AG09319 (cell line): ENCODE measurements around the gene USP32.

Source experiments
- DNase-seq: peaks from one replicate; pipeline ENCODE4 v3.0.0-alpha.2; 2010; ENCODE audit warnings: low read depth; ENCODE audit errors: extremely low read depth
- TF ChIP-seq, protein P1 (sequence below): IDR thresholded peaks from 2 replicates; pipeline ENCODE4 v1.5.1; 2011; ENCODE audit warnings: low read depth, mild to moderate bottlenecking, inconsistent platforms, low read length, moderate library complexity

USP32 gene

DNA sequence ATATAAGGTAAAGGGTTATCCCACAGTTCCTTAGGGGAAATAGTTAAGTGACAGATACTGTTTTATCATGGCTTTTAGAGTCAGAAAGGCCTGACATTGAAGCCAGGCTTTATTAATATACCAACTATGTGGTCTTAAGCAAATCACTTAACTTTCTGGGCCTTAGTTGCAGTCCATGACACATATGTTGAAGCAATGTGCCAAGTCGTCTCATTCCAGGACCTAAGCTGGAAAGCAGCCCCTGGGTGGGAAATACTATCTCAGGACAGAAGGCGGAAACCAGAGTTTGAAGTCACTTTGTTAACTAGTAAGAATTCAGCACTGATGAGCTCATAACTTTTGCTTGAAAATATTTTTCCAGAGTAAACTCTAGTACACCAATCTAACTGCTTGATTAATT lies 80.0 kb downstream of the USP32 start:
- TF ChIP-seq, protein P1, sequence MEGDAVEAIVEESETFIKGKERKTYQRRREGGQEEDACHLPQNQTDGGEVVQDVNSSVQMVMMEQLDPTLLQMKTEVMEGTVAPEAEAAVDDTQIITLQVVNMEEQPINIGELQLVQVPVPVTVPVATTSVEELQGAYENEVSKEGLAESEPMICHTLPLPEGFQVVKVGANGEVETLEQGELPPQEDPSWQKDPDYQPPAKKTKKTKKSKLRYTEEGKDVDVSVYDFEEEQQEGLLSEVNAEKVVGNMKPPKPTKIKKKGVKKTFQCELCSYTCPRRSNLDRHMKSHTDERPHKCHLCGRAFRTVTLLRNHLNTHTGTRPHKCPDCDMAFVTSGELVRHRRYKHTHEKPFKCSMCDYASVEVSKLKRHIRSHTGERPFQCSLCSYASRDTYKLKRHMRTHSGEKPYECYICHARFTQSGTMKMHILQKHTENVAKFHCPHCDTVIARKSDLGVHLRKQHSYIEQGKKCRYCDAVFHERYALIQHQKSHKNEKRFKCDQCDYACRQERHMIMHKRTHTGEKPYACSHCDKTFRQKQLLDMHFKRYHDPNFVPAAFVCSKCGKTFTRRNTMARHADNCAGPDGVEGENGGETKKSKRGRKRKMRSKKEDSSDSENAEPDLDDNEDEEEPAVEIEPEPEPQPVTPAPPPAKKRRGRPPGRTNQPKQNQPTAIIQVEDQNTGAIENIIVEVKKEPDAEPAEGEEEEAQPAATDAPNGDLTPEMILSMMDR: no peak

DNA sequence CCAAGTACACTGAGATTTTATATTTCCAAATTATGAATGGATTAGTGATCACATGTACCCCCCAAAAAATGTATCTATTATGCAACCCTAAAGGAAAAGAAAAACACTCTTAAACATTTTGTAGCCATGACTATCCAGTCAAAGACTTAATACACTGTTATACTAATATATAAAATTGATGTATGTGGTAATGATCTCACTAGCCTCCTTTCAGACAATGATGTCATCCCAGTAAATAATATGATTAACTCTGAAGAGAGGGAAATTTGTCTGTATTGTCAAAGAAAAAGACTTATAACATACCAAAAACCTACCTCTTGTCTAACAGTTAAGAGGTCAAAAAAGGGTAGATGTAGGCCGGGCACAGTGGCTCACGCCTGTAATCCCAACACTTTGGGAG lies 80.7 kb downstream of the USP32 start:
- DNase-seq: no peak
- TF ChIP-seq, protein P1: no peak

More for the DNA sequence above, 80.0 kb downstream of the USP32 start:
- no peak for DNase-seq

DNA sequence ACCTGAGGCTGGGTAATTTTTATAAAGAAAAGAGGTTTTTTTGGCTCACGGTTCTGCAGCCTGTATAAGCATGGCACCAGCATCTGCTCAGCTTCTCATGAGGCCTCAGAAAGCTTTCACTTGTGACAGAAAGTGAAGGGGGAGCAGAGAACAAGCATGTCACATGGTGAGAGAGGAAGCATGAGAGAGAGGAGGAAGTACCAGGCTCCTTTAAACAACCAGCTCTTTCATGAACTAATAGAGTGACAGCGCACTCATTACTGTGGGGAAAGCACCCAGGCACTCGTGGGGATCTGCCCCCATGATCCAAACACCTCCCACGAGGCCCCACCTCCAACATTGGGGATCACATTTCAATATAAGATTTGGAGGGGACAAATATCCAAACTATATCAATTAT lies 86.8 kb downstream of the USP32 start:
- TF ChIP-seq, protein P1: no peak
- DNase-seq: no peak

DNA sequence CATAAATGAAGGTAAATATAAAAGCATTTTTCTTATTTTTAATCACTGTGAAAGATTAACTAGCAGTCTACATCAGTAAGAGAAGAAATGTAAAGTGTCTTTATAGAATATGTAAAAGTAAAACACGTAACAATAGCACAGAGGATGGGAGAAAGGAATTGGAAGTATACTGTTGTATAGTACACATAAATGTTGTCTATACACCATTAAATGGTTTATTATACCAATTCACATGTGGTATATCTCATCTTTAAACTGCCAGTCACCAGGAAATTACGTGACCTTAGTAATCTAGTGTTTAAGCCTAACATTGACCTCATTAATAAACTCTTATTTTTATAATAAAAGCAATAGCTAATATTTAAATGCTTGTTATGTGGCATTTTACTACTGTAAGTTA lies 87.4 kb downstream of the USP32 start:
- TF ChIP-seq, protein P1: no peak

DNA sequence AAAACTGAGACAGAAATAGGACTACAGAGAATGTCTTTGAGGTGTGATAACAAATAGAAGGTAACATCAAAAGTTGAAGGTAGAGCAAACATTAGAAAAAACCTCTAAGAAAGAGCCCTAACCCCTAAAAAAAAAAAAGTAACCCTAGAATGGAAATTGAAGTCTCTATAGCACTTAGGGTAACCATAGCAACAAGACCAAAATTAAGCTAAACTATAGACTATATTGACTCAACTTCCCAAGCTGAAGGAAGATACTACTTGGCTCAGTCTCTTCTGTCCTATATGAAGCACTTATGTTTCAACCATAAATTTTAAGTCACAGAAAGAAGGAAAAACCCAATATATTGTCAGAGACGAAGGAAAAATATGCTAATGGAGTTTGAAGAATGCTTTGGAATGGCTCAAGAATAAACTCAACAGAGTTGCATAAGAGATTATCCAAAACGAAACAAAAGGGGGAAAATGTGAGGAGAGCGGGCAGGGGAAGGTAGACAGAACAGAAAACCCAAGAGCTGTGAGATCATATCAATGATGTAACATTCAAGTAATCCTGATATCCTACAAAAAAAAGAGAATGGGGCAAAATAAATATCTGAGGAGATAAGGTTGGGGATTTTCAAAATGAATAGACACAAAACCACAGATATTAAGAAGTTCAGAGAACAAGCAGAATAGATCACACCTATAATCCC lies 88.4 kb downstream of the USP32 start:
- no peak for DNase-seq
- TF ChIP-seq, protein P1: no peak

More for the DNA sequence above, 87.4 kb downstream of the USP32 start:
- DNase-seq: no peak

DNA sequence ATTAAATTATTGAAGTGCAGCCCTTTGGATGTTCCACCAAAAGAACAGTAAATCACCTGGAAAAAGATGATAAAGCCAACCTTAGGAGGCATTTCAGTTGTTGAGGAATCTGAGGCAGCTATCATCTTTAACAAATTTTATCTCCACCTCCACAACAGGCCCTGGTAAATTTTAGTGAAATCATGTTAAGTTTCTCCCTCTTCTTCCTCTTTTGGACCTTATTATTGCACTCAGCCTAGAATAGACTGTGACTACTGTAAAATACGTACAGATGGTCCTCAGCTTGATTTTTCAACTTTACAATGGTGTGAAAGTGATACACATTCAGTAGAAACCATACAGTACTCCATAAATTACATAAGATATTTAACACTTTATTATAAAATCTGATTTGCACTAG lies 90.3 kb downstream of the USP32 start:
- TF ChIP-seq, protein P1: no peak

DNA sequence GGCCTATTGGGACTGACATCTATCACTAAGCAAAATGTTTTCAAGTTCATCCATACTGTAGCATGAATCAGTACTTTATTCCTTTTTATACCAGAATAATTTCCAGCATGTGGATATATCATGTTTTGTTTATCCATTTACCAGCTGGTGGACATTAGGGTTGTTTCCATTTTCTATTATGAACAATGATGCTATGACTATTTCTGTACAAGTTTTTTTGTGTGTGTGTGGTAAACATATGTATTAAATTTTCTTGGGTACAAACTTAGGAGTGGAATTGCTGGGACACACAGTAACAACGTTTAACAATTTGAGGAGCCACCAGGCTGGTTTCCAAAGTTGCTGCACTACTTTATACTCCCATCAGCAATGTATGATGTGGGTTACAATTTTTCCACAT lies 91.0 kb downstream of the USP32 start:
- TF ChIP-seq, protein P1: no peak
- no peak for DNase-seq

More for the DNA sequence above, 90.3 kb downstream of the USP32 start:
- no peak for DNase-seq
